HEK293T (cell line): ENCODE results near the gene FZD4.
"Not testable (repeated sequence)": the region's sequence is repeated elsewhere in the genome, so short reads cannot be mapped to it uniquely, and the experiment has no call there.

Experiments used
- CTCF ChIA-PET: fragments of 350-600 bp; formaldehyde crosslinking; extraction: SDS; loops from one replicate; lab custom pipeline; 2021; ENCODE audit warnings: antibody characterized with exemption, inconsistent platforms; lab: Yijun Ruan, JAX
- POLR2A ChIA-PET: fragments of 350-600 bp; formaldehyde crosslinking; extraction: SDS; loops from one replicate; lab custom pipeline; 2020; ENCODE audit warnings: antibody characterized with exemption, inconsistent platforms; lab: Yijun Ruan, JAX
- DNase-seq: peaks from one replicate; pipeline ENCODE4 v3.0.0; 2012; ENCODE audit warnings: mixed read lengths; ENCODE audit errors: extremely low spot score
- ARNT ChIP-seq: fragments of 450-650 bp; IDR thresholded peaks from 2 replicates; pipeline ENCODE4 v1.6.1; 2017; ENCODE audit warnings: mild to moderate bottlenecking
- BHLHE40 ChIP-seq: fragments of 450-650 bp; IDR thresholded peaks from 2 replicates; pipeline ENCODE4 v1.6.1; 2016; ENCODE audit warnings: mild to moderate bottlenecking, moderate library complexity, borderline replicate concordance
- CTBP1 ChIP-seq: fragments of 450-650 bp; IDR thresholded peaks from 2 replicates; pipeline ENCODE4 v1.6.1; 2016; ENCODE audit warnings: borderline replicate concordance
- ELF4 ChIP-seq: fragments of 450-650 bp; IDR thresholded peaks from 2 replicates; pipeline ENCODE4 v1.6.1; 2017; ENCODE audit warnings: antibody characterized with exemption
- FOXA1 ChIP-seq: fragments of 450-650 bp; IDR thresholded peaks from 2 replicates; pipeline ENCODE4 v1.6.1; 2016; ENCODE audit warnings: mild to moderate bottlenecking
- FOXK2 ChIP-seq: fragments of 450-650 bp; IDR thresholded peaks from 2 replicates; pipeline ENCODE4 v1.6.1; 2016; ENCODE audit warnings: mild to moderate bottlenecking
- FOXM1 ChIP-seq: fragments of 450-650 bp; IDR thresholded peaks from 2 replicates; pipeline ENCODE4 v1.6.1; 2017; ENCODE audit warnings: mild to moderate bottlenecking, borderline replicate concordance
- HDGF ChIP-seq: fragments of 450-650 bp; IDR thresholded peaks from 2 replicates; pipeline ENCODE4 v1.6.1; 2017; ENCODE audit warnings: antibody characterized with exemption, borderline replicate concordance
- L3MBTL2 ChIP-seq: fragments of 450-650 bp; conservative IDR thresholded peaks from 2 replicates; pipeline ENCODE4 v1.6.1; 2016; ENCODE audit warnings: mild to moderate bottlenecking
- LEF1 ChIP-seq: fragments of 450-650 bp; IDR thresholded peaks from 2 replicates; pipeline ENCODE4 v1.6.1; 2017; ENCODE audit warnings: mild to moderate bottlenecking, borderline replicate concordance
- NFRKB ChIP-seq: fragments of 450-650 bp; IDR thresholded peaks from 2 replicates; pipeline ENCODE4 v1.6.1; 2016; ENCODE audit warnings: mild to moderate bottlenecking, moderate library complexity
- PKNOX1 ChIP-seq: fragments of 450-650 bp; IDR thresholded peaks from 2 replicates; pipeline ENCODE4 v1.6.1; 2016
- SP1 ChIP-seq: fragments of 450-650 bp; IDR thresholded peaks from 2 replicates; pipeline ENCODE4 v1.6.1; 2017
- SUZ12 ChIP-seq: fragments of 450-650 bp; IDR thresholded peaks from 2 replicates; pipeline ENCODE4 v1.6.1; 2016; ENCODE audit warnings: mild to moderate bottlenecking
- TARDBP ChIP-seq: fragments of 450-650 bp; IDR thresholded peaks from 2 replicates; pipeline ENCODE4 v1.6.1; 2016
- ZNF384 ChIP-seq: fragments of 450-650 bp; IDR thresholded peaks from 2 replicates; pipeline ENCODE4 v1.6.1; 2016

FZD4 gene

DNA sequence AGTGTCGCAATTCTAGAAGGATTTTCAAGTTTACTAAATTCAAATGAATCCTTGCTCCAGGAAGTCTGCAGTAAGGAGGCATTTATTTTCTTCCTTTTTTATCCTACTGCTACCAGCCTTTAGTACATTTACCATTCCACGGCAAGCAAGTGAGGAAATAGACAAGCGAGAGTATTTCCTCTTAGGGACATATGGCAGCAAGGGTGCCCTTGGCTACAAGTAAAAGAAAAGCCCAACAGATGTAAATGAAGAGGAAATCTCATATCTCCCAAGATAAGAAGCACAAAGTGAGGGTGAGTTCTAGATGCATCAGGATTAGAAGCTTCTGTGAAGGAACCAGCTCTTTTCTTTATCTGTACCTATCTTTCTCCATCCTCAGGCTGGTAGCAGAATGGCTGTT lies 37.8 kb upstream of the FZD4 start:
- TF ChIP-seq CTBP1 = no peak
- no peak for TF ChIP-seq FOXA1
- no peak for TF ChIP-seq L3MBTL2
- TF ChIP-seq FOXM1 = no peak
- TF ChIP-seq PKNOX1 = no peak
- TF ChIP-seq BHLHE40 = no peak
- no peak for TF ChIP-seq TARDBP
- no peak for TF ChIP-seq SUZ12
- no peak for TF ChIP-seq ZNF384
- no peak for TF ChIP-seq ARNT
- TF ChIP-seq NFRKB = no peak
- ChIA-PET CTCF (no interaction called here), POLR2A (interaction anchor here (0.6 to 1.3 kb wide), 3 partner anchors 37 to 44 kb away, joined by 3 to 5 read pairs (median 4); partner anchors contain the start of gene TMEM135)
- no peak for DNase-seq

GRCh38 chr11:86992340-86992739 lies 37.1 kb upstream of the FZD4 start:
- POLR2A ChIA-PET, DNase-seq, CTCF ChIA-PET: not testable (repeated sequence)

DNA sequence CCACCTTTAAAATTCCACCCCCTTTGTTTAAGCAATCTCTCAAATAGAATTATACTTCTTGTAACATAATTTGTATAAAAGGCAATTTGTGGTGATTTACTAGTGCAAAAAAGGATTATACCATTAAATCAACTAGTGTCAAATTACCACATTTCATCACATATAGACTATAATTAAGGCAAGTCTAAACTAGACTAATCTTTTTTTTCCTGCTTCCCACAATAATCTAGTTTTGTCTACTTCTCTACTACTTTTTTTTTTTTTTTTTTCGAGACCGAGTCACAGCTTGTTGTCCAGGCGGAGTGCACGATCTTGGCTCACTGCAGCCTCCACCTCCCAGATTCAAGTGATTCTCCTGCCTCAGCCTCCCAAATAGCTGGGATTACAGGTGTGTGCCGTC lies 36.1 kb upstream of the FZD4 start:
- ChIA-PET CTCF (interaction anchor here (0.6 kb wide), 1 partner anchor 73 kb away, joined by 5 read pairs; no protein-coding TSS in a partner anchor), POLR2A (no interaction called here)
- no peak for DNase-seq
- TF ChIP-seq FOXK2 (no peak), NFRKB (no peak), ZNF384 (peak; percentile 53), TARDBP (no peak)

GRCh38 chr11:86990515-86990914 lies 35.3 kb upstream of the FZD4 start:
- TF ChIP-seq NFRKB (no peak), FOXA1 (no peak), SUZ12 (no peak), SP1 (no peak)
- ChIA-PET CTCF (no interaction called here), POLR2A (no interaction called here)
- no peak for DNase-seq

DNA sequence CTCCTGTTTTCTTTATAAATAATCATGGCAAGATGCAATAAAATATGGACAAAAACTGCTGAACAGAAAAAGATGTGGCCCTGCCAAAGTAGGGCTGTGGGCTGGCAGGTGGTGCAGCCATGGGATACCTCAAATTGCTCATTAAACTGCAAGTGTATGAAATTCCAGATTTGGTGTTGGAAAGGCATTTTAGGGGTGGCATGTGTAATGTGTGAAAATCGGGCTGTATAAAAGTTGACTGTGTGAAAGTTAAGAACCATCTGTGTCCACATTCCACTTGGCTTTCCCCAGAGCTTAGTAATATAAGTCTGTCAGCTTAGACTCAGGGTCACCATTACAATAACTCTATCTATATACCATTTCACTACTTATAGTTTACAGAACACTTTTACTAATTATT lies 34.8 kb upstream of the FZD4 start:
- POLR2A ChIA-PET = no interaction called here
- DNase-seq = no peak
- CTCF ChIA-PET = no interaction called here
- TF ChIP-seq NFRKB (no peak), CTBP1 (no peak), FOXM1 (no peak), ZNF384 (no peak), TARDBP (no peak), SUZ12 (no peak), HDGF (no peak), ARNT (no peak), PKNOX1 (no peak), BHLHE40 (no peak), L3MBTL2 (no peak), SP1 (no peak), LEF1 (no peak), ELF4 (no peak), FOXK2 (no peak), FOXA1 (no peak)

- CTCF ChIA-PET = no interaction called here
- DNase-seq = no peak
- POLR2A ChIA-PET = no interaction called here
- TF ChIP-seq NFRKB (no peak), PKNOX1 (peak; percentile 63)
Observed at GRCh38 chr11:86988351-86988881, 33.2 kb upstream of the FZD4 start.

GRCh38 chr11:86987679-86988078 lies 32.5 kb upstream of the FZD4 start:
- POLR2A ChIA-PET = no interaction called here
- CTCF ChIA-PET = interaction anchor here (0.6 kb wide), 1 partner anchor 9 kb away, joined by 3 read pairs; no protein-coding TSS in a partner anchor
- TF ChIP-seq CTBP1 (no peak), SUZ12 (no peak), L3MBTL2 (no peak), FOXK2 (no peak), LEF1 (no peak), PKNOX1 (no peak), FOXM1 (no peak), NFRKB (no peak), BHLHE40 (no peak), FOXA1 (no peak), SP1 (no peak), HDGF (no peak), ZNF384 (no peak), TARDBP (no peak)
- DNase-seq = peak; percentile 31
